Thyroid gland (tissue), 4 donors: ENCODE measurements around the gene MYO1G.

Experiments
- CTCF ChIP-seq, 6 experiments: fragments of 200-600 bp in 3 of 6; fragments of 450-650 bp in 3 of 6; sonication (generic) in 3 of 6; IDR thresholded peaks; one replicate each; pipeline ENCODE4 v1.5.1; 2016 to 2019; ENCODE audit warnings: antibody characterized with exemption in 6 of 6, mild to moderate bottlenecking in 2 of 6, inconsistent platforms in 1 of 6, moderate library complexity in 1 of 6
- POLR2A ChIP-seq, 2 donors: fragments of 450-650 bp; IDR thresholded peaks; one replicate each; pipeline ENCODE4 v1.6.1; 2017; ENCODE audit warnings: antibody characterized with exemption in 2 of 2, mild to moderate bottlenecking in 2 of 2, moderate library complexity in 1 of 2

DNA sequence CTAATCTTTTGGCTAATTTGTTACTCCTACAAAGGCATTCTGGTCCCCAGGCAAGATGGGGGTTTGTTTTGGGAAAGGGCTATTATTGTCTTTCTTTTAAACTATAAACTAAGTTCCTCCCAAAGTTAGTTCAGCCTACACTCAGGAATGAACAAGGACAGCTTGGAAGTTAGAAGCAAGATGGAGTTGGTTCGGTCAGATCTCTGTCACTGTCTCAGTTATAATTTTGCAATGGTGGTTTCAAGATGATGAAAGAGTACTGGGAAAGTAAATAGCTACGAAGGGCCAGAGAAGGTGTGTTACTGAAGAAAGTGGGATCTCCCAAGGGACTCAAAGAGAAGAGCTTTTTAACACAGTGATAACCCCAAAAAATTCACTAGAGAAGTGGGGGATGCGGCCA, 10.3 kb upstream of the MYO1G start:
- no peak for TF ChIP-seq CTCF (IDR thresholded peaks at IDR 0.05)
- no peak for TF ChIP-seq POLR2A (IDR thresholded peaks at IDR 0.05)
